Keratinocyte (primary cell): Measurements from ENCODE around the gene FAT1. TPM values are rescaled to one million over a fixed set of nuclear protein-coding genes. Genes with fewer than 3 reads are reported as not detected.

Experiments used
- DNase-seq: peaks from one replicate; pipeline ENCODE4 v3.0.0-alpha.2; 2011; ENCODE audit warnings: low read depth, missing footprints, low spot score
- FAIRE-seq: peaks from 2 replicates; lab custom pipeline; 2011; peaks lifted over from hg19 to GRCh38; lab: Jason Lieb, UNC
- H2AFZ ChIP-seq: 2 replicates; pipeline ENCODE4 v1.6.0; 2012; ENCODE audit warnings: low read length, control low read depth, inconsistent platforms; ENCODE audit not compliant: control insufficient read depth
- H3K27ac ChIP-seq: 2 replicates; pipeline ENCODE4 v1.5.1; 2011; ENCODE audit warnings: low read length; ENCODE audit not compliant: control insufficient read depth, insufficient read depth
- H3K27me3 ChIP-seq: 3 replicates; pipeline ENCODE4 v1.6.0; 2011; ENCODE audit warnings: low read length; ENCODE audit not compliant: control insufficient read depth, insufficient read depth; ENCODE audit errors: extremely low read depth
- H3K36me3 ChIP-seq, 2 experiments: 2 replicates in 1 of 2; 3 replicates in 1 of 2; pipeline ENCODE4 v1.5.1; 2011; ENCODE audit warnings: low read length in 2 of 2, mild to moderate bottlenecking in 1 of 2; ENCODE audit not compliant: control insufficient read depth in 2 of 2, insufficient read depth in 2 of 2; ENCODE audit errors: extremely low read depth in 1 of 2
- H3K4me1 ChIP-seq: 3 replicates; pipeline ENCODE4 v1.5.1; 2011; ENCODE audit warnings: low read length; ENCODE audit not compliant: control insufficient read depth, insufficient read depth; ENCODE audit errors: extremely low read depth
- H3K4me2 ChIP-seq: 3 replicates; pipeline ENCODE4 v1.6.0; 2011; ENCODE audit warnings: low read depth, low read length; ENCODE audit not compliant: control insufficient read depth, insufficient read depth; ENCODE audit errors: extremely low read depth
- H3K4me3 ChIP-seq, 3 experiments: fragments of 200-600 bp in 1 of 3; sonication (generic) in 1 of 3; 2 replicates in 2 of 3; 3 replicates in 1 of 3; pipeline ENCODE4 v1.5.1; 2011 to 2016; ENCODE audit warnings: low read length in 3 of 3, mild to moderate bottlenecking in 3 of 3, control low read depth in 2 of 3, inconsistent platforms in 1 of 3, low read depth in 1 of 3, mixed read lengths in 1 of 3, mixed run types in 1 of 3, moderate library complexity in 1 of 3; ENCODE audit not compliant: control insufficient read depth in 2 of 3, insufficient read depth in 2 of 3; ENCODE audit errors: extremely low read depth in 1 of 3
- H3K79me2 ChIP-seq: 2 replicates; pipeline ENCODE4 v1.6.0; 2012; ENCODE audit warnings: low read length; ENCODE audit not compliant: control insufficient read depth, insufficient read depth
- H3K9ac ChIP-seq: 3 replicates; pipeline ENCODE4 v1.6.0; 2011; ENCODE audit warnings: low read length; ENCODE audit not compliant: control insufficient read depth, insufficient read depth; ENCODE audit errors: extremely low read depth
- H3K9me1 ChIP-seq: 3 replicates; pipeline ENCODE4 v1.6.0; 2011; ENCODE audit warnings: low read length; ENCODE audit not compliant: control insufficient read depth, insufficient read depth; ENCODE audit errors: extremely low read depth
- H3K9me3 ChIP-seq: 2 replicates; pipeline ENCODE4 v1.5.1; 2012; ENCODE audit warnings: low read depth, low read length; ENCODE audit not compliant: control insufficient read depth
- H4K20me1 ChIP-seq: 3 replicates; pipeline ENCODE4 v1.6.0; 2011; ENCODE audit warnings: low read length; ENCODE audit not compliant: control insufficient read depth, insufficient read depth; ENCODE audit errors: extremely low read depth
- CTCF ChIP-seq, 3 experiments: IDR thresholded peaks in 1 of 3; conservative IDR thresholded peaks in 1 of 3; optimal IDR thresholded peaks in 1 of 3; 2 replicates in 2 of 3; 3 replicates in 1 of 3; pipeline versions ENCODE3 to v1.5.1; 2011; ENCODE audit warnings: low read length in 3 of 3, mild to moderate bottlenecking in 3 of 3, moderate library complexity in 2 of 3, control low read depth in 1 of 3, inconsistent platforms in 1 of 3; ENCODE audit not compliant: insufficient read depth in 2 of 3; ENCODE audit errors: extremely low read depth in 1 of 3
- EZH2 ChIP-seq: IDR thresholded peaks from one replicate; pipeline ENCODE4 v1.6.1; 2012; ENCODE audit warnings: inconsistent platforms, mild to moderate bottlenecking, low read length, moderate library complexity
- dilution Hi-C: fragments of 300-500 bp; cut with MboI; formaldehyde crosslinking; loops from one replicate; pipeline ENCODE4 v1.7.0; 2020; ENCODE audit warnings: low sequenced_read_pairs; ENCODE audit not compliant: extremely low pct_ligation_motif_present
- polyA plus RNA-seq, 5 experiments: library from polyadenylated mRNA; depleted of rRNA in 3 of 5; stranded (reverse) in 3 of 5; stranded (forward) in 1 of 5; unstranded in 1 of 5; fragments of >200 nt; gene quantifications; 1 replicate in 1 of 5; 2 replicates in 3 of 5; 3 replicates in 1 of 5; pipeline versions ENCODE4 v1.2.1 to v1.2.3, GENCODE V29; 2011 to 2012; ENCODE audit warnings: missing spikeins in 2 of 5, low read depth in 1 of 5, low replicate concordance in 1 of 5

FAT1 gene
- polyA plus RNA-seq, 1 donor (not counting 4 experiments of a cell fraction or from before 2014, with no cell fraction given): 329 TPM

GRCh38 chr4:186760576-186760975 is 36.9 kb upstream of the FAT1 start:
- H3K4me1 ChIP-seq: peaks cover 16% of the 10 kb centered on the region
- H3K27me3 ChIP-seq: no peaks in the 10 kb centered on the region
- no peak for TF ChIP-seq CTCF (optimal IDR thresholded peaks at IDR 0.05 in 1 of 3, IDR thresholded peaks at IDR 0.05 in 1 of 3, conservative IDR thresholded peaks at IDR 0.05 in 1 of 3; ENCODE audit: extremely low read depth in 1 of 3, insufficient read depth in 2 of 3, low read length in 3 of 3)
- no peak for TF ChIP-seq EZH2
- no peaks in the 10 kb centered on the region for H3K79me2 ChIP-seq
- no peak overlapping the region for H2AFZ ChIP-seq
- no peaks in the 10 kb centered on the region for H4K20me1 ChIP-seq
- H3K27ac ChIP-seq: no peak overlapping the region
- no peaks in the 10 kb centered on the region for H3K9me1 ChIP-seq
- DNase-seq (no peak), FAIRE-seq (peak; percentile 9)
- H3K4me2 ChIP-seq: no peak overlapping the region
- H3K9me3 ChIP-seq: no peaks in the 10 kb centered on the region
- dilution Hi-C loops: no loop called here
- no peaks in the 10 kb centered on the region for H3K36me3 ChIP-seq
- H3K4me3 ChIP-seq: no peak overlapping the region
- no peak overlapping the region for H3K9ac ChIP-seq

- H2AFZ ChIP-seq: no peak overlapping the region
Observed at GRCh38 chr4:186759990-186760389, 36.3 kb upstream of the FAT1 start.

More at GRCh38 chr4:186759990-186760389, 36.3 kb upstream of the FAT1 start:
- no peaks in the 10 kb centered on the region for H3K9me1 ChIP-seq
- H3K79me2 ChIP-seq: no peaks in the 10 kb centered on the region
- no peak overlapping the region for H3K4me2 ChIP-seq
- FAIRE-seq (no peak), DNase-seq (no peak)
- no peaks in the 10 kb centered on the region for H3K36me3 ChIP-seq
- dilution Hi-C loops: no loop called here
- peaks cover 11% of the 10 kb centered on the region for H3K4me1 ChIP-seq
- no peaks in the 10 kb centered on the region for H3K9me3 ChIP-seq
- H3K9ac ChIP-seq: no peak overlapping the region
- H3K4me3 ChIP-seq: no peak overlapping the region
- H3K27ac ChIP-seq: no peak overlapping the region
- TF ChIP-seq CTCF (optimal IDR thresholded peaks at IDR 0.05 in 1 of 3, IDR thresholded peaks at IDR 0.05 in 1 of 3, conservative IDR thresholded peaks at IDR 0.05 in 1 of 3; ENCODE audit: extremely low read depth in 1 of 3, insufficient read depth in 2 of 3, low read length in 3 of 3) (no peak), EZH2 (no peak)
- H3K27me3 ChIP-seq: no peaks in the 10 kb centered on the region
- H4K20me1 ChIP-seq: no peaks in the 10 kb centered on the region
